Hematopoietic multipotent progenitor cell treated with erythropoietin and hydrocortisone succinate and interleukin-3 and kit ligand, for 6 days (in vitro differentiated cells): Measurements from ENCODE around the gene SH3BGRL3.
"Not testable (repeated sequence)": the region's sequence is repeated elsewhere in the genome, so short reads cannot be mapped to it uniquely, and the experiment has no call there.

Source experiments
- DNase-seq: peaks from one replicate; pipeline ENCODE4 v3.0.0-alpha.2; 2015

Gene SH3BGRL3

GRCh38 chr1:26279456-26280332 is at the start of gene SH3BGRL3:
Gene SH3BGRL3 (plus strand): TSS chr1:26280086. CDS start chr1:26280156, 70 bp downstream.
- peak; percentile 92 for DNase-seq

DNA sequence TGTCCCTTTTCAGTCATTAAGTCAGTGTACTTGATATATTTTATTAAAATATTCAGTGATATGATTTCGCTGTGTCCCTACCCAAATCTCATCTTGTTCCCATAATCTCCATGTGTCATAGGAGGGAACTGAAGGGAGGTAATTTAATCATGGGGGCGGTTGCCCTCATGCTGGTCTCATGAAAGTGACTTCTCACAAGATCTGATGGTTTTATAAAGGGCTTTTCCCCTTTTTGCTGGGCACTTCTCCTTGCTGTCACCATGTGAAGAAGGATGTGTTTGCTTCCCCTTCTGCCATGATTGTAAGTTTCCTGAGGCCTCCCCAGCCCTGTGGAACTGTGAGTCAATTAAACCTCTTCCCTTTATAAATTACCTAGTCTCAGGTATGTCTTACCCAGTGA is 49.2 kb upstream of the SH3BGRL3 start:
- DNase-seq = not testable (repeated sequence)

DNA sequence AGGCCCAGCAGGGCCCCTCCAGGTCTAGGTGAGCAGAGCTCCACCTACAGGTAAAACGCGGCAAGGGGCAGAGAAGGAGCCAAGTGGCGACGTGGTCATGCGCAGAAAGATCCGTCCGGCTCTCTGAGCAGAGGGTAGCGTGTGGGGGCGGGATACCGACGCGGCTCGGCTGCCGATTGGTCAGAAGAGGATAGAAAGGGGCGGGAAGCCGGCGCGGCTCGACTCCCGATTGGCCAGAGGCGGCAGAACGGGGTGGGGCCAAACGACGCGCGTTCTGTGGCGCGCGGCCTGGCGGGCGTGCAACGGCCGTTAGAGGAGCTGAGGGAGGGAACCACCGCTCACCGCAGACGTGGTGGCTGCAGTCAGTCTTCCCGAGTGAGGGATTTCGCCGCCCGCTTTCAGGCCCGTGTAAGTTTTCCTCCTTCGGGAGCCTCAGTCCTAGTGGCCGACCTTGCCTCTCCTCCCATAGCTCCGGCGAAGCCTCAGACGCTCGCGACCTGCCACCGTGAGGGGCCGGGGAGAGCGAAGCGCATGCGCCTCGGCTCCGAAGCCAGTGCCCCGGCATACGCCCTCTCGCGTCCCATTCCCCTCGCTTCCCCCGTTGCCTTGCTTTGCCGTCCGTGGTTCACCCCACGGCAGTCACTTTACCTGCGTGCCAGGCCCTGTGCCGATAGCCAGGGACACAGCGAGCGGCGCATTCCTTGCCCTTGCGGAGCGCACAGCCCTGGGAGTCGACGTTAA is 45.8 kb upstream of the SH3BGRL3 start, which contains the start of gene CEP85:
TSS of gene CEP85 (plus strand) at position 298 of the 741 bp plus-strand sequence. CDS start 5,584 bp downstream, outside the sequence.
- peak; percentile 99 for DNase-seq

GRCh38 chr1:26234644-26235370 is 45.1 kb upstream of the SH3BGRL3 start:
- DNase-seq = peak; percentile 77

- peak; percentile 75 for DNase-seq
Observed at GRCh38 chr1:26237230-26237966, 42.5 kb upstream of the SH3BGRL3 start.

DNA sequence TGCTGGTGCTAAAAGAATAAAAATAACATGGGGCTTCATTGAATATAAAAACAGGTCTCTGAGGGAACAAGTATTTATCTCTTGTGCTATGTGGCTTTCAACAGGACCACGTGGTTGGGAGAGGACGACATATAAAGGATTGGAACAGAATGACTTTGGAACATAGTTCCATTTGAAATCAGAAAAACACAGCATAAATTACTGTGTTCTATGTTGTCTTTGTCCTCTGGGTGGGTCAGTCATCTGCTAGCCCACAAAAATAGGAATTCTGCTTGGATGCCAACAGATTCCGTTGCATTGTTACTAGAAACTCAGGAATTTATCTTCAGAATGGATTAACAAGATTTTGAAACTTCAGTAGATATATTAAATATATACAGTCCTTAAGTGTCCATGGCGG is 40.0 kb upstream of the SH3BGRL3 start:
- no peak for DNase-seq

DNA sequence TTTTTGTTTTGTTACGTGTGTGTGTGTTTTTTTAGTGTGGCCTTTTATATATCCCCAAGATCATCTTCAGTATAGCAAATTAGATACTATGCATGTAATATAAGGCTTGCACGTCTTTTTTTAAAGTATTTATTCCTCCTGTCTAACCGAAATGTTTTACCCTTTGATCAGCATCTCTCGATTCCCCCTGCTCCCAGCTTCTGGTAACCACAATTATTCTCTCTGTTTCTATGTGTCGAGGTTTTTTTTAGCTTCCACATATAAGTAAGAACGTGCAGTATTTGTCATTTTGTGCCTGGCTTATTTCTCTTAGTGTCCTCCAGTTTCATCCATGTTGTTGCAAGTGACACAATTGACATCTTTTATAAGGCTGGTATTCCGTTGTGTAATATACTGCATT is 27.2 kb upstream of the SH3BGRL3 start:
- no peak for DNase-seq

- no peak for DNase-seq
Observed at GRCh38 chr1:26254404-26254803, 25.5 kb upstream of the SH3BGRL3 start.

DNA sequence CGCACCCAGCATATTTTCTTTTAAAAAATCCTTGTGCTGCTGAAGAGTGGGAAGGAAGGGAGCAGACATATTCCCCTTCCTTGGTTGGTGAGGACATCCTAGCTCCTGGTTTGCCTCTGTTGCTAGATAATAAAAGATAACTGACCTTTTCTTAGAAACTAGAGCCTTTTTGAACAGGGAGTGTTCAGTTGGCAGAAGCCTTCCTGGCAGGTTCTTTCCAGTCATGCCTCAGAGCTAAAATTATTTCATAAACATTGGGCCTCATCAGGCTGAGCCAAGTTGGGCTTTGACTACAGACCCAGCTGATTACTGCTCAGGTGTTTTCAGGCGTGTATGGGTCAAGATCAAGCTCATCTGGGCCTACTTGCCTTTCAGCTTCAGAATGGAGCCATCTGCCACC is 22.7 kb upstream of the SH3BGRL3 start:
- DNase-seq = peak; percentile 22

- DNase-seq = no peak
Observed at GRCh38 chr1:26259005-26259404, 20.9 kb upstream of the SH3BGRL3 start.

DNA sequence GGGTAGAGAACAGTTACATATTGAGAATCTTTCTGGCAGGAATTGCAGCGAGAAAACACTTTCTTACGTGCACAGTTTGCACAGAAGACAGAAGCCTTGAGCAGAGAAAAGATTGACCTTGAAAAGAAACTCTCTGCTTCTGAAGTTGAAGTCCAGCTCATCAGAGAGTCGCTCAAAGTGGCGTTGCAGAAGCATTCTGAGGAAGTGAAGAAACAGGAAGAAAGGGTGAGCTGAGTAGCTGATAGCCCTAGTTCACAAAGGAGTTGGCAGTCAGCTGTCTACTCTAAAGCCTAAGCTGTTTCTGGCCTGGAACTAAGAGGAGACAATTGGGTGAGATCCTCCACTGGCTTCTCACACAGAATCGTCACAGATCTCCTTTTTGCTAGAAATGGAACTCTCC is 20.3 kb upstream of the SH3BGRL3 start:
- DNase-seq = peak; percentile 65

DNA sequence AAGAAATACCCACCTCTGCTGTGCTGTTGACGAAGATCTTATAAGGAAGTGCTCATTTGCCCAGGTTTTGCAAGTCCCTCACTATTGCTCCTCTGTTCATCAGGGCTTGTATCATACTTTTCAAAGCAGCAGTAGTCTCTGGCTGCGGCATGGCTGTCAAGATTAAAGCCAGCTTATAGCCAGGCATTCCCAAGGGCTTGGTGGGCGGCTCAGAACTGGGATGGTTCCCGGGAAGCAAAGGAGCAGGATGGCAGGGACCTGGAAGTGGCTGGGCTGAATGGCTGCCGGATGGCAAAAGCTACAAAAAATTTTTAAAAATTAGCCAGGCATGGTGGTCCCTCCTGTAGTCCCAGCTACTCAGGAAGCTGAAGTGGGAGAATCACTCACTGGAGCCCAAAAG is 16.7 kb upstream of the SH3BGRL3 start:
- DNase-seq = no peak

GRCh38 chr1:26265405-26265804 is 14.5 kb upstream of the SH3BGRL3 start:
- DNase-seq = no peak

DNA sequence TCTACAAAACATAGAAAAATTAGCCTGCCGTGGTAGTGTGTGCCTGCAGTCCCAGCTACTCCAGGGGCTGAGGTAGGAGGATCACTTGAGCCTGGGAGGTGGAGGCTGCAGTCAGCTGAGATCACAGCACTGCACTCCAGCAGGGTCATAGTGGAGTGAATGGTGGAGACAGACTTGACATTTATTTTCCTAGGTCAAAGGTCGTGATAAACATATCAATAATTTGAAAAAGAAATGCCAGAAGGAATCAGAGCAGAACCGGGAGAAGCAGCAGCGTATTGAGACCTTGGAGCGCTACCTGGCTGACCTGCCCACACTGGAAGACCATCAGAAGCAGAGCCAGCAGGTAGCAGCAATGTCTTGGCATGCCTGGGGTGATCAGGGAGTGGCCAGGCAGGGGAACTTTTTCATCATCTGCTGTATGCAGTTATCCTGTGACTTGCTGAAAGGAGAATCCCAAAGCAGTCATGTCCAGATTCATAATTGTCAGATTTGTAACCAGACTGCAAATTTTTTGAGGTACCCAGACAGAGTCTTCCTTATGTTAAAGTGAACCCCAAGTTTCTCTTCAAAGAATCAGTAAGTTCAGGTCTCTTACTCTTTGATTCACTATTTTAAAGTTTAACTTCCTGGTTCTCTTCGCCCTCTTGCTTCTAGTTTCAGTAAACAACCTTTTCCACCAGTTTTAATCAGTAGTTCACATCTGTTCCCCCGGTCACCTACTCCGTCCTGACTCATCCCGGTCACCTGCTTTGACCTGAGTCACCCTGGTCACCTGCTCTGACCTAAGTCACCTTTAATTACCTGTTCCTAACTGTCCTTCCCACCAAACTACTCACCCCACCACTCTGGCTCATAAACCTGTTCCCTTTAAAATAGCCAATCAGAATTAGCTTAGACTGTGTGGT is 11.3 kb upstream of the SH3BGRL3 start:
- DNase-seq = no peak

DNA sequence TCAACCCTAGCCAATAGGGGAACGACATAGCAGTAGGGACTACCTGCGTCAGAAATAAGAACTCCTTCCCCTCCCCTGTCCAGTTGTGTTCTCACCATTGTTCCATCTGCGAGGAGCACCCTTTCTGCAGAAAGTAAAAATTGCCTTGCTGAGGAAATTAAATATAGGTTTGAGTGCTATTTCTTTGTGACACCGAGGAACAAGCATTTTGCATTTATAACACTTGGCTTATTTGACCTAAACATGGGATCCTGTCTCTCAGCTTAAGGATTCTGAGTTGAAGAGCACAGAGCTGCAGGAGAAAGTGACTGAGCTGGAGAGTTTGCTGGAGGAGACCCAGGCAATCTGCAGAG is 10.7 kb upstream of the SH3BGRL3 start:
- DNase-seq = no peak

- peak; percentile 45 for DNase-seq
Observed at GRCh38 chr1:26274801-26275425, 5.0 kb upstream of the SH3BGRL3 start.

- peak; percentile 94 for DNase-seq
Observed at GRCh38 chr1:26275580-26276431, 4.1 kb upstream of the SH3BGRL3 start.

DNA sequence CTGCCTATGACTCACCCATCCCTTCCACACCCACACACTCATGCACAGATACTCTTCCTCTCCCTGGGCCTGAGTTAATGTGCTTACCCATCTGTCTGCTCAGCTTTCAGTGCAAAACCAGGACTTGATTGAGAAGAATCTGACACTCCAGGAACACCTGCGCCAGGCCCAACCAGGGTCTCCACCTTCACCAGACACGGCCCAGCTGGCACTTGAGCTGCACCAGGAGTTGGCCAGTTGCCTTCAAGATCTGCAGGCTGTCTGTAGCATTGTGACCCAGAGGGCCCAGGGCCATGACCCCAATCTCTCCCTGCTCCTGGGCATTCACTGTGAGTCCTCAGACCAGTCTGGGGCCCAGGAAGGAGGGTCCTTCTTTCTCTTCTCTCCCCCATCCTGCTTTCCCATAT is 3.5 kb upstream of the SH3BGRL3 start:
- DNase-seq = no peak

GRCh38 chr1:26277261-26277661 is 2.6 kb upstream of the SH3BGRL3 start:
- DNase-seq = no peak

DNA sequence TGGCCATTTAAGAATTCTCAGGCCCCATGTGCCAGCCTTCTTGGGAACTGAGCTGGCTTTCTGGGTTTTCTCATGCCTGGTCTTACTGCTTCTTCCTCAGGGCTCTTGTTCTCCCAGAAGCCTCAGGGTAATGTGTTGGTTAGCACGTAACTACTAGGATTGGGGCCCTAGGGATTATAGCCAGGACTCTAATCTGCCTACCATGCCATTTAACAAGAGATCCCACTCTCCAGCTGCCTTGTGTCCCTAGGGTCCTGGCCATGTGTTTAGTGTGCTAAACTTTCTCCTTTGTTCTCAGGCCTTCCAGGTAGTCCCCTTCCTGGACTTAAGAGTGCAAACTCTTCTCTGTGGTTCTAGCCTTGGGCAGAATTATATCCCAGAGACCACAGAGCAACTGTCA is 2.2 kb upstream of the SH3BGRL3 start:
- no peak for DNase-seq
